GM13976 (cell line): ENCODE data around the gene POC1B.

Source experiments
- DNase-seq: peaks from one replicate; pipeline ENCODE4 v3.0.0; 2012; ENCODE audit warnings: low spot score
- CTCF ChIP-seq: IDR thresholded peaks from 2 replicates; pipeline ENCODE4 v1.5.1; 2012; ENCODE audit warnings: borderline replicate concordance, mild to moderate bottlenecking; ENCODE audit not compliant: insufficient read depth; ENCODE audit errors: extremely low read depth, missing control alignments, control extremely low read depth
- in situ Hi-C: fragments of 300-500 bp; cut with MboI; formaldehyde crosslinking; loops from one replicate; pipeline ENCODE4 v1.12.0; 2022; ENCODE audit warnings: low sequenced_read_pairs, mixed read lengths, inconsistent platforms; ENCODE audit not compliant: unreplicated experiment

The POC1B gene

GRCh38 chr12:89413234-89413633 lies 112.6 kb downstream of the POC1B start:
- TF ChIP-seq CTCF: no peak
- DNase-seq: no peak
- in situ Hi-C loops: no loop called here

DNA sequence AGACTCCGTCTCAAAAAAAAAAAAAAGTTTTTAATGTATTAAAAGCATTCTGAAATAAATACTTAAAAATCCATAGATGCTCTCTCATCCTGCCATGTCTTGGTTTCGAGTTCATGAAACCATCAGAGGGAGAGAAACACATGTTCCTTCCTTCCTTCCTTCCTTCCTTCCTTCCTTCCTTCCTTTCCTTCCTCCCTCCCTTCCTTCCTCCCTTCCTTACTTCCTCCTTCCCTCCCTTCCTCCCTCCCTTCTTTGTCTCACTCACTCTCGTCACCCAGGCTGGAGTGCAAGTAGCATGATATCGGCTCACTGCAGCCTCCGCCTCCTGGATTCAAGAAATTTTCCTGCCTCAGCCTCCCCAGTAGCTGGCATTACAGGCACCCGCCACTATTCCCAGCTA lies 113.2 kb downstream of the POC1B start:
- in situ Hi-C loops: no loop called here
- no peak for TF ChIP-seq CTCF
- DNase-seq: no peak

DNA sequence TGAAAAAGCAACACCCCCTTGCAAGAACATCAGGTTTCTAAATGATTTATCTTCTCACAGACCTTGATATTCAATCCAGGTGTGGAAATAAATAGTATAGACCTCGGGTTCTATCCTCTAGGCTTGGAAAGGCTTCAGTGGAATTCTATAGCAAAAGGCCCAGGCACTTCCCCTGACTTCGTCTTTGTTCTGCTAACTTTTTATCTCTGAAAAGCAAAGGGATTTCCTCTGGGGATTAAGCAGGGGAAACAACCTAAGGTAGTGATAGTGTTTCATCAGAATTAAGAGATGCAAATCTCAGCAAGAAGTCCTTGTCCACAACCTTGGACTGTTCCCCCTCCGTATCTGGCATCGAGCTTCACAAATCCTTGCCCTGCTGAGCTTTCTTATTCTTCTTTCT lies 114.0 kb downstream of the POC1B start:
- no peak for TF ChIP-seq CTCF
- DNase-seq: no peak
- in situ Hi-C loops: no loop called here

DNA sequence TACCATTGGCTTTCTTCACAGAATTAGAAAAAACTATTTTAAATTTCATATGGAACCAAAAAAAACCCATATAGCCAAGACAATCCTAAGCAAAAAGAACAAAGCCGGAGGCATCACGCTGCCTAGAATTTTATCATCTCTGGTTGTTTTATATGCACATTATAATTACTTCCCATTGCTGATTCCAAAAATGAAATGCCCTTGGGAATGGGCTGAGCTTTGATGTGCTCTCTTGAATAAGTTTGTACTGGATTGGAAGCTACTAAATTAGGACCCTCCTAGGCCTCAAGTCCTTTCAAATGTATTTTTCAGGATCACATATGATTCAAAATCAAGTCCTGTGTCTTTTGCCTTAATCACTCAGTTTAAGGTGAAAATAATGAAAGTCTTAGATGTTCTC lies 114.6 kb downstream of the POC1B start:
- DNase-seq: no peak
- TF ChIP-seq CTCF: no peak
- in situ Hi-C loops: no loop called here

DNA sequence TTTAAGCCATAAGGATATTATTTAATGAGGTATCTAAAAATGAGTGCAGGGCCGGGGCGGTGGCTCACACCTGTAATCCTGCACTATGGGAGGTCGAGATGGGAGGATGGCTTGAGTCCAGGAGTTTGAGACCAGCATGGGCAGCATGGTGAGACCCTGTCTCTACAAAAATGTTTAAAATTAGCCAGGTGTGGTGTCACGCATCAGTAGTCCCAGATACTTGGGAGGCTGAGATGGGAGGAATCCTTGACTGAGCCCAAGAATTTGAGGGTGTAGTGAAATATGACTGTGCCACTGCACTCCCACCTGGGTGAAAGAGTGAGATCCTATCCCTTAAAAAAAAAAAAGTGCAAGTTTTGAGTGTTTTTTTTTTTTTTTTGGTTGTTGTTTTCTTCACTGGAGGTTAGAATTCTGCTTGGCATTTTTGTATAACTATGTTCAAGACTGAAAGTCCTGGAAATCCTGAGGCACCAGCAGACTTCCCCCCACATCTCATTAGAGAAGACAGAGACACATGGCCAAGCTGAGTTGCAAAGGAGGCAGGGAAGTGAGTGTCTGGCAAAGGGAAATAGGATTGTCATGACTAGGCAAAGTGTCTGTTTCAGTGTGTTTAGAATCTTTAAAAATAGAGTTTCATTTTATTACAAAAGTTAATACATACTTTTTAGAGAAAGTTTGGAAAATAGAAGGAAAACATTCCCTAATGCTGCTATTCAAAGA lies 120.1 kb downstream of the POC1B start:
- in situ Hi-C loops: no loop called here
- TF ChIP-seq CTCF: no peak
- DNase-seq: no peak

DNA sequence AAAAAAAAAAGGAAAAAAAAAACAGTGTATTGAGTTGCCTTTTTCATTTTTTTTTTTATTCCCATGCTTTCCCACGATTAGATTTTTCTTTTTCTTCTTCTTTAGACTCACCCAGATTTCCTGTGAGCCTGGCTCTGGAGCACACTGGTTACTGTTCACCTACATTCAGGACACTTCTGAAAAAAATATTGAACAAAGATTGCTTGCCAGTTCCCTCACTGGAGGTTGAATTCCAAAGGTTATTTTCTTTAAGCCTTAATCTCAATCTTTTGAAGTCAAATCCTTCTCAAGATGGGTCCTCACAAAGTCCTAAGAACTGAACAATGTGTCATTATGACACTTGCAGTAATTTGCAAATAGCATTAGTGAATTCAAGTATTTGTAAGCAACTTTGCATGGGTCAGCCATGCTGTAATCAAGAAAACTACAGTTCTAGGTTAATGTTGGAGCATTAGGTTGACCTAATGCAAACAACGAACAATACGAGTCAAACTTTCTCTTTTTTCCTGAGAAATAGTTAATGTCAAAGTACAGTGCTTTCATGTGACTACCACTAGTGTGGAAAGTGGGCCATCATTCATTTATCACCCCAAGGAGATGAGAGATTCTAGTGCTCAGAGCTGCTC lies 124.3 kb downstream of the POC1B start:
- no peak for TF ChIP-seq CTCF
- DNase-seq: no peak
- in situ Hi-C loops: no loop called here

DNA sequence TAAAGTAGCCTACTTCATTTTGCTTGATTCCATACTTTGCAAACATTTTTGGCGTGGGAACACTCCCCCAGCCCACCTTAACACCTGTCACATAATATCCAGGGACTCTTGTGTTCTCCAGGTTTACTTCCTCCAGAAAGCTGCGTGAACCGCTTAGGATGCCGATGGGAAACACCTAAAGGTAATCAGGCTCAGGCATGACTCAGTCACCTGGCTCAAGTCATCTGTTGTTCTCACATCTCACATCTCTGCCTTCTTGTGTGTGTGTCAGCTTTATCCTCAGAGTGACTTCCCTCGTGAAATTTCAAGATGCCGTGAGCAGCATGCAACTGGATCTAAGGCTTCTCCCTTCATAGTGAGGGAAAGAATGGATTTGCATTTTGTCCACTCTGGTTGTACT lies 125.4 kb downstream of the POC1B start:
- in situ Hi-C loops: no loop called here
- no peak for TF ChIP-seq CTCF
- DNase-seq: no peak
